ENCODE results near the gene CCDC117.

DNA sequence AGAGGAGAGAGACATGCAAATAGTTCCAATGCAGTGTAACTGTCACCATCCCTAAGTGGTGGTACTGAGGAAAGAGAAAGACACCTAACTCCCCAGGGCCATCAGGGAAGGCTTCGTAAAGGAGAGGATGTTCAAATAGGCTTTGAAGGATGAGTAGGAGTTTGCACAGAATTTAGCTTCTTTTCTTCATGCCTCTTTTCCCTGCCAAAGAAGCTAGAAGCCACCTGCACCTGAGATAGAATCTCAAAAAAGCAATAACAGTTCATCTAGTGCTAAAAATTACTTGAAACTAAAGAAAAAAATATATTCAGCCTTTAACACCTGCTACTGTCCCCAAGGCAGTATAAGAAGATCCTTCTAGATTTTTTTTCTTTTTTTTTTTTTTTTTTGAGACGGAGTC, 44.6 kb downstream of the CCDC117 start:
- TF ChIP-seq, protein P1, sequence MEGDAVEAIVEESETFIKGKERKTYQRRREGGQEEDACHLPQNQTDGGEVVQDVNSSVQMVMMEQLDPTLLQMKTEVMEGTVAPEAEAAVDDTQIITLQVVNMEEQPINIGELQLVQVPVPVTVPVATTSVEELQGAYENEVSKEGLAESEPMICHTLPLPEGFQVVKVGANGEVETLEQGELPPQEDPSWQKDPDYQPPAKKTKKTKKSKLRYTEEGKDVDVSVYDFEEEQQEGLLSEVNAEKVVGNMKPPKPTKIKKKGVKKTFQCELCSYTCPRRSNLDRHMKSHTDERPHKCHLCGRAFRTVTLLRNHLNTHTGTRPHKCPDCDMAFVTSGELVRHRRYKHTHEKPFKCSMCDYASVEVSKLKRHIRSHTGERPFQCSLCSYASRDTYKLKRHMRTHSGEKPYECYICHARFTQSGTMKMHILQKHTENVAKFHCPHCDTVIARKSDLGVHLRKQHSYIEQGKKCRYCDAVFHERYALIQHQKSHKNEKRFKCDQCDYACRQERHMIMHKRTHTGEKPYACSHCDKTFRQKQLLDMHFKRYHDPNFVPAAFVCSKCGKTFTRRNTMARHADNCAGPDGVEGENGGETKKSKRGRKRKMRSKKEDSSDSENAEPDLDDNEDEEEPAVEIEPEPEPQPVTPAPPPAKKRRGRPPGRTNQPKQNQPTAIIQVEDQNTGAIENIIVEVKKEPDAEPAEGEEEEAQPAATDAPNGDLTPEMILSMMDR (IDR thresholded peaks at IDR 0.05): no peak
- no peak for TF ChIP-seq ZFX (IDR thresholded peaks at IDR 0.05; ENCODE audit: borderline replicate concordance)
